Measurements from ENCODE around the gene NUP210L.

GRCh38 chr1:154174654-154175053 lies 19.8 kb upstream of the NUP210L start:
- no peak for TF ChIP-seq POLR2A (IDR thresholded peaks at IDR 0.05)
- TF ChIP-seq, protein P1, sequence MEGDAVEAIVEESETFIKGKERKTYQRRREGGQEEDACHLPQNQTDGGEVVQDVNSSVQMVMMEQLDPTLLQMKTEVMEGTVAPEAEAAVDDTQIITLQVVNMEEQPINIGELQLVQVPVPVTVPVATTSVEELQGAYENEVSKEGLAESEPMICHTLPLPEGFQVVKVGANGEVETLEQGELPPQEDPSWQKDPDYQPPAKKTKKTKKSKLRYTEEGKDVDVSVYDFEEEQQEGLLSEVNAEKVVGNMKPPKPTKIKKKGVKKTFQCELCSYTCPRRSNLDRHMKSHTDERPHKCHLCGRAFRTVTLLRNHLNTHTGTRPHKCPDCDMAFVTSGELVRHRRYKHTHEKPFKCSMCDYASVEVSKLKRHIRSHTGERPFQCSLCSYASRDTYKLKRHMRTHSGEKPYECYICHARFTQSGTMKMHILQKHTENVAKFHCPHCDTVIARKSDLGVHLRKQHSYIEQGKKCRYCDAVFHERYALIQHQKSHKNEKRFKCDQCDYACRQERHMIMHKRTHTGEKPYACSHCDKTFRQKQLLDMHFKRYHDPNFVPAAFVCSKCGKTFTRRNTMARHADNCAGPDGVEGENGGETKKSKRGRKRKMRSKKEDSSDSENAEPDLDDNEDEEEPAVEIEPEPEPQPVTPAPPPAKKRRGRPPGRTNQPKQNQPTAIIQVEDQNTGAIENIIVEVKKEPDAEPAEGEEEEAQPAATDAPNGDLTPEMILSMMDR (IDR thresholded peaks at IDR 0.05), result no peak

Measured in tibial nerve (tissue), 3 donors.